Hepatocyte (in vitro differentiated cells): Measurements from ENCODE around the gene CPLANE2.

Experiments used
- EZH2 ChIP-seq: fragments of 200-600 bp; sonication (generic); IDR thresholded peaks from 2 replicates; pipeline ENCODE4 v1.6.1; 2016; ENCODE audit warnings: antibody characterized with exemption, mild to moderate bottlenecking, borderline replicate concordance
- EZH2phosphoT487 ChIP-seq: fragments of 200-600 bp; sonication (generic); IDR thresholded peaks from one replicate; pipeline ENCODE4 v1.6.1; 2018; ENCODE audit warnings: antibody characterized with exemption, mild to moderate bottlenecking, low read depth, moderate library complexity; ENCODE audit not compliant: unreplicated experiment, severe bottlenecking
- TF ChIP-seq, protein P1 (sequence below): fragments of 200-600 bp; sonication (generic); IDR thresholded peaks from 2 replicates; pipeline ENCODE4 v1.5.1; 2016; ENCODE audit warnings: antibody characterized with exemption, mild to moderate bottlenecking; ENCODE audit not compliant: poor library complexity

- TF ChIP-seq, protein P1, sequence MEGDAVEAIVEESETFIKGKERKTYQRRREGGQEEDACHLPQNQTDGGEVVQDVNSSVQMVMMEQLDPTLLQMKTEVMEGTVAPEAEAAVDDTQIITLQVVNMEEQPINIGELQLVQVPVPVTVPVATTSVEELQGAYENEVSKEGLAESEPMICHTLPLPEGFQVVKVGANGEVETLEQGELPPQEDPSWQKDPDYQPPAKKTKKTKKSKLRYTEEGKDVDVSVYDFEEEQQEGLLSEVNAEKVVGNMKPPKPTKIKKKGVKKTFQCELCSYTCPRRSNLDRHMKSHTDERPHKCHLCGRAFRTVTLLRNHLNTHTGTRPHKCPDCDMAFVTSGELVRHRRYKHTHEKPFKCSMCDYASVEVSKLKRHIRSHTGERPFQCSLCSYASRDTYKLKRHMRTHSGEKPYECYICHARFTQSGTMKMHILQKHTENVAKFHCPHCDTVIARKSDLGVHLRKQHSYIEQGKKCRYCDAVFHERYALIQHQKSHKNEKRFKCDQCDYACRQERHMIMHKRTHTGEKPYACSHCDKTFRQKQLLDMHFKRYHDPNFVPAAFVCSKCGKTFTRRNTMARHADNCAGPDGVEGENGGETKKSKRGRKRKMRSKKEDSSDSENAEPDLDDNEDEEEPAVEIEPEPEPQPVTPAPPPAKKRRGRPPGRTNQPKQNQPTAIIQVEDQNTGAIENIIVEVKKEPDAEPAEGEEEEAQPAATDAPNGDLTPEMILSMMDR = no peak
- TF ChIP-seq EZH2 = no peak
- no peak for TF ChIP-seq EZH2phosphoT487
Observed at GRCh38 chr1:16245476-16246196, 8.7 kb upstream of the CPLANE2 start.
